Upper lobe of left lung (tissue), 6 donors: ENCODE data around the gene H6PD. TPM values are rescaled to one million over a fixed set of nuclear protein-coding genes. Genes with fewer than 3 reads are reported as not detected.

Experiments
- ATAC-seq, 2 donors: fragments of 200-7000 bp; cut with Tn5 transposase; one replicate each; pipeline ENCODE4 v1.9.1; 2022; ENCODE audit warnings: mild to moderate bottlenecking in 2 of 2, moderate library complexity in 2 of 2; ENCODE audit not compliant: low FRiP score in 2 of 2
- DNase-seq, 2 donors: peaks; one replicate each; pipeline ENCODE4 v3.0.0-alpha.2; 2019 to 2020
- H3K27ac ChIP-seq, 4 donors: fragments of 200-600 bp; sonication (generic); one replicate each; pipeline ENCODE4 v1.5.1; 2016 to 2019
- H3K27me3 ChIP-seq, 4 donors: fragments of 200-600 bp; sonication (generic); one replicate each; pipeline ENCODE4 v1.5.1; 2017 to 2019
- H3K36me3 ChIP-seq, 4 donors: fragments of 200-600 bp; sonication (generic); one replicate each; pipeline ENCODE4 v1.5.1; 2016 to 2019
- H3K4me1 ChIP-seq, 4 donors: fragments of 200-600 bp; sonication (generic); one replicate each; pipeline ENCODE4 v1.5.1; 2018 to 2019
- H3K4me3 ChIP-seq, 4 donors: fragments of 200-600 bp; sonication (generic); one replicate each; pipeline ENCODE4 v1.5.1; 2017 to 2019; ENCODE audit warnings: mild to moderate bottlenecking in 2 of 4, moderate library complexity in 1 of 4
- H3K9me3 ChIP-seq, 4 donors: fragments of 200-600 bp; sonication (generic); one replicate each; pipeline ENCODE4 v1.5.1; 2018 to 2019
- CTCF ChIP-seq, 6 experiments: fragments of 450-650 bp in 4 of 6; fragments of 200-600 bp in 2 of 6; sonication (generic) in 2 of 6; IDR thresholded peaks; one replicate each; pipeline ENCODE4 v1.5.1; 2016 to 2019; ENCODE audit warnings: antibody characterized with exemption in 6 of 6
- EP300 ChIP-seq, 4 donors: sonication (generic); formaldehyde crosslinking; IDR thresholded peaks; one replicate each; pipeline ENCODE4 v1.5.1; 2017; ENCODE audit warnings: antibody characterized with exemption in 4 of 4, control low read depth in 2 of 4
- POLR2A ChIP-seq, 4 donors: fragments of 450-650 bp; IDR thresholded peaks; one replicate each; pipeline ENCODE4 v1.5.1; 2016 to 2017; ENCODE audit warnings: antibody characterized with exemption in 4 of 4, mild to moderate bottlenecking in 2 of 4
- POLR2AphosphoS5 ChIP-seq, 2 donors: sonication (generic); formaldehyde crosslinking; IDR thresholded peaks; one replicate each; pipeline ENCODE4 v1.5.1; 2017; ENCODE audit warnings: antibody characterized with exemption in 2 of 2
- WGBS, 2 donors: methylation state at CpG; one replicate each; pipeline ENCODE4 v1.1.5; 2017 to 2018; 5-methylcytosine and 5-hydroxymethylcytosine counted together
- total RNA-seq, 6 donors: library from RNA; depleted of rRNA in 4 of 6; stranded (reverse); fragments of >200 nt in 4 of 6; gene quantifications; one replicate each; pipeline versions ENCODE4 v1.1.0 to v1.2.1, GENCODE V29; 2016 to 2021
- donor health status: DM: no; HTN: no; CAD: no; lungs with moderate emphysema.
- donor health status: DM: no; HTN: yes; CAD: no; lungs with severe emphysema.

H6PD gene
- total RNA-seq, 6 donors from 2014 or later, result 36.7 to 57.0 (median 44.5) TPM

- DNase-seq, result no peak
- TF ChIP-seq POLR2AphosphoS5 (IDR thresholded peaks at IDR 0.05), result no peak
- no peak for TF ChIP-seq CTCF (IDR thresholded peaks at IDR 0.05)
- no peak for TF ChIP-seq EP300 (IDR thresholded peaks at IDR 0.05)
- no peak for TF ChIP-seq POLR2A (IDR thresholded peaks at IDR 0.05)
- no peaks in the 10 kb centered on the region for H3K36me3 ChIP-seq
- no peaks in the 10 kb centered on the region for H3K9me3 ChIP-seq
- ATAC-seq, result no peak
- WGBS, 2 donors, result 31 to 34% methylated on average over 3 of the region's 3 CpGs
- H3K4me3 ChIP-seq, result peak overlapping the region in 3 of 4 donors; percentile 57 to 62 (median 59)
- H3K27me3 ChIP-seq, result no peaks in the 10 kb centered on the region
- H3K27ac ChIP-seq, result peak overlapping the region; percentile 93 to 98 (median 96)
- H3K4me1 ChIP-seq, result peaks cover 38 to 50% (median 45%) of the 10 kb centered on the region in 4 donors
Observed at GRCh38 chr1:9233942-9234222, 692 bp upstream of the H6PD start.

GRCh38 chr1:9235096-9235459 lies 504 bp downstream of the H6PD start:
- peak overlapping the region; percentile 18 to 62 (median 58) for H3K4me3 ChIP-seq
- no peaks in the 10 kb centered on the region for H3K9me3 ChIP-seq
- TF ChIP-seq CTCF (IDR thresholded peaks at IDR 0.05) (no peak), EP300 (IDR thresholded peaks at IDR 0.05) (no peak), POLR2A (IDR thresholded peaks at IDR 0.05) (no peak), POLR2AphosphoS5 (IDR thresholded peaks at IDR 0.05) (no peak)
- H3K27ac ChIP-seq, result peak overlapping the region; percentile 93 to 98 (median 96)
- peaks cover 50 to 62% (median 57%) of the 10 kb centered on the region in 4 donors for H3K4me1 ChIP-seq
- no peak for ATAC-seq
- WGBS, 2 donors, result 0 to 1% methylated on average over 4 to 26 of the region's 28 CpGs
- DNase-seq, result peak in 1 of 2 donors; percentile 38
- H3K27me3 ChIP-seq, result no peaks in the 10 kb centered on the region
- H3K36me3 ChIP-seq, result no peaks in the 10 kb centered on the region

GRCh38 chr1:9235560-9235959 lies 986 bp downstream of the H6PD start:
- no peaks in the 10 kb centered on the region for H3K36me3 ChIP-seq
- no peaks in the 10 kb centered on the region for H3K9me3 ChIP-seq
- H3K4me1 ChIP-seq, result peaks cover 55 to 67% (median 62%) of the 10 kb centered on the region in 4 donors
- 82 to 84% methylated on average over 10 of the region's 10 CpGs for WGBS, 2 donors
- peak overlapping the region; percentile 18 to 62 (median 58) for H3K4me3 ChIP-seq
- TF ChIP-seq EP300 (IDR thresholded peaks at IDR 0.05) (no peak), POLR2AphosphoS5 (IDR thresholded peaks at IDR 0.05) (no peak), CTCF (IDR thresholded peaks at IDR 0.05) (no peak), POLR2A (IDR thresholded peaks at IDR 0.05) (no peak)
- no peaks in the 10 kb centered on the region for H3K27me3 ChIP-seq
- peak overlapping the region; percentile 93 to 98 (median 96) for H3K27ac ChIP-seq
- ATAC-seq (no peak), DNase-seq (no peak)

GRCh38 chr1:9238134-9238533 lies 3.6 kb downstream of the H6PD start:
- Histone ChIP-seq H3K27me3 (no peaks in the 10 kb centered on the region), H3K27ac (peak overlapping the region; percentile 76 to 89 (median 86)), H3K4me1 (peaks cover 80 to 90% (median 83%) of the 10 kb centered on the region in 4 donors), H3K9me3 (no peaks in the 10 kb centered on the region), H3K4me3 (no peak overlapping the region), H3K36me3 (no peaks in the 10 kb centered on the region)
- no peak for DNase-seq
- no peak for TF ChIP-seq CTCF (IDR thresholded peaks at IDR 0.05)
- no peak for TF ChIP-seq POLR2A (IDR thresholded peaks at IDR 0.05)
- TF ChIP-seq EP300 (IDR thresholded peaks at IDR 0.05), result no peak
- no peak for TF ChIP-seq POLR2AphosphoS5 (IDR thresholded peaks at IDR 0.05)
- 62 to 66% methylated on average over 6 of the region's 6 CpGs for WGBS, 2 donors
- ATAC-seq, result no peak

GRCh38 chr1:9238550-9238949 lies 4.0 kb downstream of the H6PD start:
- H3K9me3 ChIP-seq, result no peaks in the 10 kb centered on the region
- no peak overlapping the region for H3K4me3 ChIP-seq
- no peak for ATAC-seq
- H3K27ac ChIP-seq, result peak overlapping the region; percentile 76 to 89 (median 86)
- 29 to 33% methylated on average over 4 of the region's 4 CpGs for WGBS, 2 donors
- no peaks in the 10 kb centered on the region for H3K27me3 ChIP-seq
- peaks cover 84 to 90% (median 84%) of the 10 kb centered on the region in 4 donors for H3K4me1 ChIP-seq
- no peaks in the 10 kb centered on the region for H3K36me3 ChIP-seq
- TF ChIP-seq POLR2A (IDR thresholded peaks at IDR 0.05), result no peak
- peak in 1 of 2 donors; percentile 28 for TF ChIP-seq POLR2AphosphoS5 (IDR thresholded peaks at IDR 0.05)
- TF ChIP-seq CTCF (IDR thresholded peaks at IDR 0.05), result no peak
- TF ChIP-seq EP300 (IDR thresholded peaks at IDR 0.05), result peak in 1 of 4 donors; percentile 41
- DNase-seq, result no peak
